Skeletal muscle satellite cell (primary cell): ENCODE data around the gene JKAMP.

Experiments used
- H3K27me3 ChIP-seq: 2 replicates; pipeline ENCODE4 v1.7.0; 2013; ENCODE audit warnings: low read length; ENCODE audit not compliant: control insufficient read depth, insufficient read depth
- H3K36me3 ChIP-seq: 2 replicates; pipeline ENCODE4 v1.7.0; 2013; ENCODE audit warnings: mild to moderate bottlenecking, control low read depth, low read length; ENCODE audit not compliant: insufficient read depth
- H3K4me1 ChIP-seq: 2 replicates; pipeline ENCODE4 v1.7.0; 2013; ENCODE audit warnings: low read length; ENCODE audit not compliant: control insufficient read depth, insufficient read depth
- H3K4me2 ChIP-seq: 2 replicates; pipeline ENCODE4 v1.7.0; 2013; ENCODE audit warnings: mild to moderate bottlenecking, low read length
- H3K4me3 ChIP-seq: 2 replicates; pipeline ENCODE4 v1.7.0; 2013; ENCODE audit warnings: low read length
- H3K9ac ChIP-seq: 2 replicates; pipeline ENCODE4 v1.7.0; 2013; ENCODE audit warnings: mild to moderate bottlenecking, low read depth, low read length, moderate library complexity
- H3K9me3 ChIP-seq: replicated peaks from 2 replicates; pipeline ENCODE4 v1.7.0; 2013; ENCODE audit warnings: mild to moderate bottlenecking, control low read depth, low read length

Gene JKAMP

DNA sequence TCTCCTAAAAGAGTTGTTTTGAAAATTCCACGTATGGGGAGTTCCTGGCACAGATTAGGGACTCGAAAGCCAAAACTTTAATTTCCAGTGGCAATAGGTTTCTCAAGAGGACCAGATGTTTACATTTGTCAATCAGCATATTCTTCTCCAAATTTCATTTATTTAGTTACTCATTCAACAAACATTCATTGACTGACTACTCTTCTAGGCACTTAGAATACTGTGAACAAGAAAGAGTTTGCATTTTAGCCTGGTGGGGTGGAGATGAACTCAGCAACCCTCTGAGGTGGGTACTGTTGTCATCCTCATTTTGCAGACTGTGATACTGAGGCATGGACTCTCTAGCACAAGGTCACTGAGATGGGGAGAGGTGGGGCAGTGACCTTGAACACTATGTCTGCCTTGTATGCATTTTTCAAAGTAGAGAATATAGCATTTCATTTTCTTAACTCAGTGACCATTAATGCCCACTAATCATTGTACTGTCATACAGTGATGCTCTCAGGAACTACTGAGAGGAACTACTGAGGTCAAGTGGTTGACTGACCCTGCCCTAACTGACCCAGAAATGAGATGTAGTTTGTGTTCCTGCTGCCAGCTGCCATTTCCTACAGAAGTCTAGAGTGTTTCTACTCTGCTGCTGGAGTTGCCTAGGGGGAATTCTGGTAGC lies 2.3 kb upstream of the JKAMP start:
- Histone ChIP-seq H3K36me3 (peaks cover 25% of the 10 kb centered on the region), H3K4me2 (peak overlapping the region; percentile 86), H3K9ac (peak overlapping the region; percentile 97), H3K4me1 (peaks cover 37% of the 10 kb centered on the region), H3K9me3 (no peaks in the 10 kb centered on the region), H3K27me3 (no peaks in the 10 kb centered on the region), H3K4me3 (peak overlapping the region; percentile 88)

DNA sequence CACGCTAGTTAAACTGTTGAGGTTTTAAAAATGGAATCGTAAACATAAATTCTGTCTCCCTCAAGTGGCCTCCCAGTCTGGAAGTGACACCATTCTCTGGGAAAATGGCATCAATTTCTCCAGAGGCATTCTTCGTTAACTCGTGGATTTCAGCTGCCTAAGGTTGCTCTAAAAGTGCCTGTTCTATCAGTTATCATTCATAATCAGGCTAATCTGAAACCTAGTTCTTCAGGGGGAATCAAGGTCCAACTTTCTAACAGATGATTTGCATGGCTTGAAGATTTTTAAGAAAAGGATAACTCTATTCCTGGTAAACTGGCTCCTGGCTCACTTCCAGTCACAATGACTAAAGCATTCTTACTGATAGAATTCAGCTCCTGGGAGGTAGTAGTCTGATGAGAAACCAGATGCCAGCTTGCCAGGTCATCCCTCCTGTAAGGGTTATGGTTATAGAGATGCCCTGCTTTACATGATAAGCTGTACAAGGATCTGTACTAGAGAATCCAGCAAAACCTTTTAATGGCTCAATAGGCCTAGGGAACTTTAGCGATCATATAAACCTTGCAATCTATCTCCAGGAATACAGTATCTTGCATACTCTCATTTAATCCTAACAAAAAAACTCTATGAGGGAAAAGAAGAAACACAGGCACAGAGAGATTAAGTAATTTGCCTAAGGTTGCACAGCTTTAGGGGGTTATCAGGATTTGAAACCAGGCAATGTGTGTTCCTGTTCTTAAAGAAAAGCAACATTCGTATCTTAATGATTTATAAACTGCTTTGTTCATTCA lies 1.6 kb upstream of the JKAMP start:
- peak overlapping the region; percentile 97 for H3K9ac ChIP-seq
- no peaks in the 10 kb centered on the region for H3K27me3 ChIP-seq
- H3K9me3 ChIP-seq, result no peaks in the 10 kb centered on the region
- peak overlapping the region; percentile 86 for H3K4me2 ChIP-seq
- H3K4me1 ChIP-seq, result peaks cover 37% of the 10 kb centered on the region
- H3K4me3 ChIP-seq, result peak overlapping the region; percentile 88
- H3K36me3 ChIP-seq, result peaks cover 22% of the 10 kb centered on the region

DNA sequence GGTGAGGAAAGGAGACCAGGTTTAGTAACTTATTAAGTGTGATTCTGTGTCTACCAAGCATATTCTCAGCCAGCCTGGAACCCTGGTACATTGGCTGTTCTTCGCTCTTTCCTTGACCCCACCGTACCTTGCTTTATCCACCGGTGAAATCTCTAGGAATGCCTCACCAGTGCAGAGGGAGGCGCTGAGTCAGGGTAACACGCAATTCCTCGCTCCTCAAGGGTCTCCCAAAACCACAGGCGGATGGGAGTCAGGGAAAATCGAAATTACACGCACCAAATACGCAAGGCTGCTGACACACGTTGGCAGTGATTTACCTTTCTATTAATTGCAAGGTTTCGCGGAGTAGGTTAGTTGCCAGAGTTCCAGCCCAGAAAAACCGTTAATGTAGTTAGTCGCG lies 954 bp upstream of the JKAMP start:
- peak overlapping the region; percentile 97 for H3K9ac ChIP-seq
- H3K9me3 ChIP-seq, result no peaks in the 10 kb centered on the region
- peak overlapping the region; percentile 86 for H3K4me2 ChIP-seq
- H3K36me3 ChIP-seq, result peaks cover 21% of the 10 kb centered on the region
- peaks cover 37% of the 10 kb centered on the region for H3K4me1 ChIP-seq
- peak overlapping the region; percentile 88 for H3K4me3 ChIP-seq
- no peaks in the 10 kb centered on the region for H3K27me3 ChIP-seq

DNA sequence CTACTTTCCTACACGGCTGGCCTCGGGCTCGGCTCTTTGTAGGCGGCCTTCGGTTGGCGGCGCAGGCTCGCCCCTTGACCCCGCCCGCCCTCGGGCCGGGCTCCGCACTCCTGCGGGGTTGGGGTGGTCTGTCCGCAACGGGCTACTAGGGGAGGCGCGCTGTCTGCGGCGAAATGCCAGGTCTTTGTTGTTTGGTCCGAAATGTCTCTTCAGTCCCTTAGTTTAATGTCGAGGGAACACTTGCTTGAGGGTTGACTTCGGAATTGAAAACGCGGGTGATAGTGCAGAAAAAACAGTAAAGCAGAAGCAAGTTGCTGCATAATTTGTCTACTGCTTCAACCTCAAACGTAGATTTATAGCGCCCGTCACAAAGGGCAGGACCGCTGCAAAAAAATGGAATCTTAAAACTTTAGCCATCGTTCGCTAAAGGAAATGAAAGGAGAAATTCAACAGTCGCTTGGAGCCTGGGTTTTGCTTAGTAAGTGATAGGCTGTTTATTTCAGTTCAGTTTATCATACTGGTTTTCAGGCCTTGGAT lies 390 bp downstream of the JKAMP start:
- no peaks in the 10 kb centered on the region for H3K27me3 ChIP-seq
- H3K36me3 ChIP-seq, result peaks cover 26% of the 10 kb centered on the region
- H3K9ac ChIP-seq, result peak overlapping the region; percentile 97
- peak overlapping the region; percentile 88 for H3K4me3 ChIP-seq
- peaks cover 37% of the 10 kb centered on the region for H3K4me1 ChIP-seq
- no peaks in the 10 kb centered on the region for H3K9me3 ChIP-seq
- peak overlapping the region; percentile 86 for H3K4me2 ChIP-seq

DNA sequence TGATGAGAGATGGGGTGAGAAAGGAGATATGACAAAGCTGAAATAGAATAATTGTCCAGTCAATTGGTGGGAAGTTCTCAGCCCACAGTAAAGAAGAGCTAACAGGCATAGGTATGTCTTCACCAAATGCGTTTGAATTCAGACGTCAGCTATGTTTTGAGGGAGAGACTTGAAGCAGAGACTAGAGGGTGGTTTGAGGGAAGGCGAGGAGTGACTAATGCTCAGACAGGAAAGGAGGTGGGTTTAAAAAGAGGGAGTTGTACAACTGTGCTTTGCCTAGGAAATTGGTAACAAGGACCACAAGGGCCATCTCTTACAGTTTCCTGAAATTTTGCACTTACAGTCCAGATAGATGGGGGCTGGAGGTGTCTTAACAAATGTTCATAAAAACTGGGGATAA lies 6.4 kb downstream of the JKAMP start:
- Histone ChIP-seq H3K4me2 (no peak overlapping the region), H3K9me3 (no peaks in the 10 kb centered on the region), H3K4me3 (no peak overlapping the region), H3K27me3 (no peaks in the 10 kb centered on the region), H3K4me1 (peaks cover 8% of the 10 kb centered on the region), H3K9ac (no peak overlapping the region), H3K36me3 (peaks cover 57% of the 10 kb centered on the region)

DNA sequence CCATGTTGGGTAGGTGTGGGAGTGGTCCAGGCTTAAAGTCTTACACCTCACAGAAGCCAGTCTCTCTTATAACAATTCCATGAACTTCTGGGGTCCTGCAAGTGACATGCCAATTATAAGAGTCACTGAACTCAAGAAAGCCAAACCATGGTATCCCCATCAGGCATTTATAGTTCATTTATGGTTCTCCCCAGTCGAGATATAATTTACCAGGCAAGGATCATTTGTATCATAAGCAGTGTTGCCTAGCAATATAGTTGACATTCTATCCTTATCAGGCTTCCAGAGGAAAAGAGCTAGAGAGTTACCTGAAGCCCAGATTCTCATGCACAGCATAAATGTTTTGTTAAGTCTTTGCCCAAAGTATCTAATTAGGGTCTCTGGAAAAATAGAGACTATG lies 8.1 kb downstream of the JKAMP start:
- Histone ChIP-seq H3K27me3 (no peaks in the 10 kb centered on the region), H3K36me3 (peaks cover 57% of the 10 kb centered on the region), H3K9ac (no peak overlapping the region), H3K4me2 (no peak overlapping the region), H3K4me1 (no peaks in the 10 kb centered on the region), H3K9me3 (no peaks in the 10 kb centered on the region), H3K4me3 (no peak overlapping the region)

DNA sequence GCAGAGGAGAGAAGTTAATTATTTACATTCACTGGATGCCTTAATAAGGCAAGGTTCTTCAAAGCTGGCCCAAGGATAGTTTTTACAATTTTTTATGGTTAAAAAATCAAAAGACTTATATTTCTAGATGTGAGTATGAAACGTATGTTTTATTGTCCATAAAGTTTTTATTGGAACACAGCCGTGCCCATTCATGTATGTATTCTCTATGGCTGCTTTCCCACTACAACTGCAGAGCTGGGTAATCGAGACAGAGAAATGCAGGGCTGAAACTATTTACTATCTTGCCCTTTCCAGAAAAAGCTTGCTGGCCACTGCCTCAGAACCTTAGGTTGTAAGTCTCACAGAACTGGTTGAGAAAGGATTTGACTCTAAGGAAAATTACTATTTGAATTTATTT lies 16.4 kb downstream of the JKAMP start:
- Histone ChIP-seq H3K9ac (no peak overlapping the region), H3K9me3 (no peaks in the 10 kb centered on the region), H3K4me2 (no peak overlapping the region), H3K4me3 (no peak overlapping the region), H3K4me1 (no peaks in the 10 kb centered on the region), H3K36me3 (peaks cover 37% of the 10 kb centered on the region), H3K27me3 (no peaks in the 10 kb centered on the region)

DNA sequence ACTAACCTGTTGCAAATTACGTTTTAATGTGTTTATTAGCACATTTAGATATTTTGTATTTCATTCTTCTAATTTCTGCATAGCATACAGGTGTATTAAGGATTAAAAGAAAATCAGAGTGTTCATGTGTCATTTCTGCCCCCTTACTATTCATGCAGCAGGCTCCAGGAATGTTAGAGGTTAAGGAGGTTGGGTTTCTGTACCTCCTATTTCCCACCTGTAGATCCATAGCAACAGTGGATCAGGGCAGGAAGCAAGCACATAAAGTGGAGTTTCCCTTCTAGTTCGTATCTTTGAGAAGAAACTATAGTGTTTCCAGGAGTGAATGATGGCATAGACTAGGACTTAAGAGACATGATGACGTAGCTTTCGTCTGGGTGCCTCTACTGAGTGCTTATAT lies 18.9 kb downstream of the JKAMP start:
- H3K9me3 ChIP-seq, result no peaks in the 10 kb centered on the region
- no peak overlapping the region for H3K9ac ChIP-seq
- no peak overlapping the region for H3K4me3 ChIP-seq
- H3K4me2 ChIP-seq, result no peak overlapping the region
- no peaks in the 10 kb centered on the region for H3K4me1 ChIP-seq
- no peaks in the 10 kb centered on the region for H3K27me3 ChIP-seq
- H3K36me3 ChIP-seq, result peaks cover 33% of the 10 kb centered on the region

DNA sequence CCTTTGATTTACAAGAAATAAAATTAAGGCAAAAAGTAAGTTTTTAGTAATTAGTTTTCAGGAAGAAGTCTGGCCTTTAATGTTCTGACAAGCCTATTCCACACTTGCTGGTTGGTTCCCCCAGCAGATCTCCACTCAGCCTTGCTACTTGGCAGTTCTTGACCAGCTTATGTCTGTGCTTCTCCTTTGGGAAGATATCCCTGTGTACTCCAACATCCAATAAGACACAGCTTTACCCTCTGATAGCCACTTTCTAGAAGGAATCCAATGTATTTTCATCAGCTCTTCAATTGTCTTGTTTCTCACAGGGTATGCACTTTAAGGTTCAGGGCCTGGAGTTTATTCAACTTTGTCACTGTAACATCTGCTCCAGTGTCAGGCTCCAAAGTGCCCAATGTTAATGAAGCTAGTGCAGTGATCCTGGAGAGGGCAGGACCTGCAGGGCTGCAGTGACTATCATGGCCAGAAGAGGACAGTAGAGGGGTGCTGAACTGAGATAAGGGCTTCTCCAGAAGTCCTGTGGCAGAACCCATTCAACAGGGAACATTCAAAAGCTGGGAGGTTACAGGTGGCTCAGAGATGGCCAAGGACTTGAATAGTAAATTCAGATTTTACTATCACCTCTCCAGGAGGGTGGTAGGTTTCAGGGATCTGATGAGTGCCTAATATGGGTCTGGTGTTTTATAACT lies 22.9 kb downstream of the JKAMP start:
- Histone ChIP-seq H3K9me3 (no peaks in the 10 kb centered on the region), H3K4me2 (no peak overlapping the region), H3K9ac (no peak overlapping the region), H3K4me3 (no peak overlapping the region), H3K36me3 (peaks cover 13% of the 10 kb centered on the region), H3K27me3 (no peaks in the 10 kb centered on the region), H3K4me1 (no peaks in the 10 kb centered on the region)

DNA sequence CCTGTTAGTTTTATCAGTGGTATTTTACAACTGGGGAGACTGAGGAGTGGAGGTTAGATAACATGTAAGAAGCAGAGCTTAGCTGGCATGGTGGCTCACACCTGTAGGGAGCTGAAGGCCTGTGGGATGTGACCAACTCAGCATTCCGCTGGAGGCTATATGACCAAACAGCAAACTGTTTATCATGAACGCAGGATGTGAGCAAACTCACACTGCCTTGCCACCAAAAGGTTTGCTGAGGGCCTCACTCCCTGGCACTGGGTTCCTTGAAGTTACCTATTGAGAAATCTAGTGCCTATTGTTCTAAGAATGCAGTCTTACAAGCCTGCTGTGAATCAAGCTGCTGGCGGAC lies 23.4 kb downstream of the JKAMP start:
- Histone ChIP-seq H3K27me3 (no peaks in the 10 kb centered on the region), H3K4me3 (no peak overlapping the region), H3K36me3 (peaks cover 11% of the 10 kb centered on the region), H3K9me3 (no peaks in the 10 kb centered on the region), H3K4me2 (no peak overlapping the region), H3K9ac (no peak overlapping the region), H3K4me1 (no peaks in the 10 kb centered on the region)

DNA sequence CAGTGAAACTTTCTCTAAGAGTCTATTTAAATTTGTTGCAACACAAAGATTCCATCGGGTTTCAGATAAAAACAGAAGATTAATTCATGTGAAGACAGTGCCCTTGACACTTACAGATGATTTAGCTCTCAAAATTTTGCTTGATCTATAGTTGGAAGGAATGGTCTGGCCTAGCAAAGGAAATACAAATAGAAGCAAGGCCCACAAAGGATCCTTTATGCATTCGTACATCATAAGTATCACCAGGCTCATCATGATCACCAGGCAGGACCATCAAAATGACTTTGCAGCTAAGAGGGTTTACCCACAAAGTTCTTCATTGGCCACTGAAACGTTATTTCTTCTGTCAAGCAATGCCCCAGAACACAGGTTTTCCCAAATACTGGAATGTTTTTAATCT lies 24.8 kb downstream of the JKAMP start:
- no peak overlapping the region for H3K4me3 ChIP-seq
- no peak overlapping the region for H3K9ac ChIP-seq
- H3K36me3 ChIP-seq, result peaks cover 2% of the 10 kb centered on the region

More for the DNA sequence above, 24.8 kb downstream of the JKAMP start:
- H3K9me3 ChIP-seq, result no peaks in the 10 kb centered on the region
- H3K4me2 ChIP-seq, result no peak overlapping the region
- no peaks in the 10 kb centered on the region for H3K4me1 ChIP-seq
- no peaks in the 10 kb centered on the region for H3K27me3 ChIP-seq
